ENCODE results near the gene TBC1D17.
A peak's percentile ranks its signal among the peaks of the same experiment; 100 is the strongest.

The TBC1D17 gene

GRCh38 chr19:49855277-49855675, 22.2 kb upstream of the TBC1D17 start:
- peaks cover 60% of the 10 kb centered on the region for H3K36me3 ChIP-seq (ENCODE audit: insufficient read depth, low read length)
- no peak overlapping the region for H3K9ac ChIP-seq (ENCODE audit: low read length)
- H4K20me1 ChIP-seq (ENCODE audit: insufficient read depth, low read length): no peaks in the 10 kb centered on the region
- H3K79me2 ChIP-seq (ENCODE audit: insufficient read depth, low read length): peaks cover 25% of the 10 kb centered on the region
- H3K9me2 ChIP-seq (ENCODE audit: low read depth, low read length): no peaks in the 10 kb centered on the region
- no peaks in the 10 kb centered on the region for H3K9me3 ChIP-seq (ENCODE audit: low read length)
- H3K4me1 ChIP-seq (ENCODE audit: insufficient read depth, low read length, severe bottlenecking): peaks cover 35% of the 10 kb centered on the region
- TF ChIP-seq EZH2 (IDR thresholded peaks at IDR 0.05; ENCODE audit: borderline replicate concordance, low read length) (no peak), CTCF (IDR thresholded peaks at IDR 0.05; ENCODE audit: low read length) (no peak)
- no peaks in the 10 kb centered on the region for H3F3A ChIP-seq (ENCODE audit: insufficient read depth, low read length)
- H3K27ac ChIP-seq (ENCODE audit: low read depth, low read length, poor library complexity, severe bottlenecking): peak overlapping the region; percentile 34
- H2AFZ ChIP-seq (ENCODE audit: low read length): no peak overlapping the region
- H3K27me3 ChIP-seq (ENCODE audit: insufficient read depth, low read length): no peaks in the 10 kb centered on the region
- no peak overlapping the region for H3K4me2 ChIP-seq (ENCODE audit: low read length)
- no peak overlapping the region for H3K4me3 ChIP-seq (ENCODE audit: low read depth, low read length, poor library complexity, severe bottlenecking)

GRCh38 chr19:49855676-49856573, 21.6 kb upstream of the TBC1D17 start:
- Histone ChIP-seq H3K9ac (ENCODE audit: low read length) (no peak overlapping the region), H3K4me3 (ENCODE audit: low read depth, low read length, poor library complexity, severe bottlenecking) (no peak overlapping the region), H3F3A (ENCODE audit: insufficient read depth, low read length) (no peaks in the 10 kb centered on the region), H3K79me2 (ENCODE audit: insufficient read depth, low read length) (peaks cover 25% of the 10 kb centered on the region), H3K27me3 (ENCODE audit: insufficient read depth, low read length) (no peaks in the 10 kb centered on the region), H2AFZ (ENCODE audit: low read length) (no peak overlapping the region), H3K9me3 (ENCODE audit: low read length) (no peaks in the 10 kb centered on the region), H3K9me2 (ENCODE audit: low read depth, low read length) (no peaks in the 10 kb centered on the region), H3K36me3 (ENCODE audit: insufficient read depth, low read length) (peaks cover 66% of the 10 kb centered on the region), H4K20me1 (ENCODE audit: insufficient read depth, low read length) (no peaks in the 10 kb centered on the region), H3K4me1 (ENCODE audit: insufficient read depth, low read length, severe bottlenecking) (peaks cover 36% of the 10 kb centered on the region), H3K27ac (ENCODE audit: low read depth, low read length, poor library complexity, severe bottlenecking) (peak overlapping the region; percentile 34), H3K4me2 (ENCODE audit: low read length) (no peak overlapping the region)
- TF ChIP-seq EZH2 (IDR thresholded peaks at IDR 0.05; ENCODE audit: borderline replicate concordance, low read length): no peak
- no peak for TF ChIP-seq CTCF (IDR thresholded peaks at IDR 0.05; ENCODE audit: low read length)

- Histone ChIP-seq H3K4me1 (ENCODE audit: insufficient read depth, low read length, severe bottlenecking) (peaks cover 43% of the 10 kb centered on the region), H4K20me1 (ENCODE audit: insufficient read depth, low read length) (no peaks in the 10 kb centered on the region), H3K79me2 (ENCODE audit: insufficient read depth, low read length) (peaks cover 25% of the 10 kb centered on the region), H3K27me3 (ENCODE audit: insufficient read depth, low read length) (no peaks in the 10 kb centered on the region), H3K9me3 (ENCODE audit: low read length) (no peaks in the 10 kb centered on the region), H3K9ac (ENCODE audit: low read length) (no peak overlapping the region), H3K4me3 (ENCODE audit: low read depth, low read length, poor library complexity, severe bottlenecking) (no peak overlapping the region), H3F3A (ENCODE audit: insufficient read depth, low read length) (no peaks in the 10 kb centered on the region), H3K27ac (ENCODE audit: low read depth, low read length, poor library complexity, severe bottlenecking) (no peak overlapping the region), H3K4me2 (ENCODE audit: low read length) (no peak overlapping the region), H2AFZ (ENCODE audit: low read length) (no peak overlapping the region), H3K9me2 (ENCODE audit: low read depth, low read length) (no peaks in the 10 kb centered on the region), H3K36me3 (ENCODE audit: insufficient read depth, low read length) (peaks cover 73% of the 10 kb centered on the region)
- TF ChIP-seq CTCF (IDR thresholded peaks at IDR 0.05; ENCODE audit: low read length) (no peak), EZH2 (IDR thresholded peaks at IDR 0.05; ENCODE audit: borderline replicate concordance, low read length) (no peak)
Observed at GRCh38 chr19:49856574-49857021, 20.9 kb upstream of the TBC1D17 start.
